Panc1 (cell line): ENCODE results near the gene TESK2. TPM values are rescaled to one million over a fixed set of nuclear protein-coding genes. Genes with fewer than 3 reads are reported as not detected.

ENCODE experiments used
- ATAC-seq: fragments of 200-7000 bp; cut with Tn5 transposase; 2 replicates; pipeline ENCODE4 v1.9.1; 2020; ENCODE audit warnings: mild to moderate bottlenecking, moderate library complexity
- BruUV-seq: library from RNA; stranded (reverse); fragments of 400-500 nt; replicated peaks from 2 replicates; lab custom pipeline; 2021; lab: Mats Ljungman, UMichigan
- CTCF ChIA-PET: fragments of 300-600 bp; sonication (Branson Sonifier 250); formaldehyde crosslinking; loops from one replicate; lab custom pipeline; 2022; ENCODE audit warnings: antibody characterized with exemption; lab: Charles Lee
- POLR2A ChIA-PET: fragments of 300-600 bp; sonication (Branson Sonifier 250); formaldehyde crosslinking; loops from one replicate; lab custom pipeline; 2022; ENCODE audit warnings: antibody characterized with exemption; lab: Charles Lee
- DNase-seq: peaks from one replicate; pipeline ENCODE4 v3.0.0-alpha.2; 2010; ENCODE audit warnings: low read depth, low spot score
- H3K27ac ChIP-seq: 2 replicates; pipeline ENCODE4 v1.5.1; 2011; ENCODE audit warnings: mild to moderate bottlenecking, low read length, inconsistent platforms
- H3K27me3 ChIP-seq: fragments of 200-500 bp; sonication (Bioruptor generic); 2 replicates; pipeline ENCODE4 v1.6.0; 2014; ENCODE audit warnings: low read length, inconsistent platforms; ENCODE audit not compliant: control insufficient read depth, insufficient read depth
- H3K36me3 ChIP-seq: fragments of 200-500 bp; sonication (Bioruptor generic); 2 replicates; pipeline ENCODE4 v1.5.1; 2014; ENCODE audit warnings: inconsistent platforms, mild to moderate bottlenecking, low read length, moderate library complexity; ENCODE audit not compliant: control insufficient read depth, insufficient read depth
- H3K4me1 ChIP-seq: 2 replicates; pipeline ENCODE4 v1.5.1; 2011; ENCODE audit warnings: inconsistent platforms, mild to moderate bottlenecking, low read length, moderate library complexity; ENCODE audit not compliant: control insufficient read depth, insufficient read depth
- H3K4me3 ChIP-seq, 2 experiments: 2 replicates each; pipeline ENCODE4 v1.5.1; 2011 to 2012; ENCODE audit warnings: low read depth in 2 of 2, low read length in 2 of 2, mild to moderate bottlenecking in 2 of 2, inconsistent platforms in 1 of 2, moderate library complexity in 1 of 2
- H3K9me3 ChIP-seq: fragments of 200-500 bp; sonication (Bioruptor generic); 2 replicates; pipeline ENCODE4 v1.5.1; 2014; ENCODE audit warnings: low read depth, mild to moderate bottlenecking, inconsistent platforms, low read length, moderate library complexity; ENCODE audit not compliant: control insufficient read depth, insufficient read depth
- CTCF ChIP-seq: fragments of 450-650 bp; IDR thresholded peaks from 2 replicates; pipeline ENCODE4 v1.5.1; 2017; ENCODE audit warnings: mild to moderate bottlenecking
- POLR2AphosphoS5 ChIP-seq: IDR thresholded peaks from 2 replicates; pipeline ENCODE4 v1.6.1; 2012; ENCODE audit warnings: mild to moderate bottlenecking, low read depth, low read length, moderate library complexity
- REST ChIP-seq, 2 experiments: IDR thresholded peaks; 2 replicates each; pipeline ENCODE4 v1.6.1; 2011 to 2012; ENCODE audit warnings: low read depth in 2 of 2, control low read depth in 1 of 2, low read length in 1 of 2, mild to moderate bottlenecking in 1 of 2, moderate library complexity in 1 of 2; ENCODE audit not compliant: insufficient read depth in 1 of 2
- SIN3A ChIP-seq: IDR thresholded peaks from 2 replicates; pipeline ENCODE4 v1.6.1; 2012; ENCODE audit warnings: low read depth, mild to moderate bottlenecking, low read length, moderate library complexity, borderline replicate concordance; ENCODE audit not compliant: insufficient read depth
- TCF7L2 ChIP-seq: IDR thresholded peaks from 2 replicates; pipeline ENCODE4 v1.6.1; 2011; ENCODE audit warnings: mild to moderate bottlenecking, low read depth, low read length, inconsistent platforms
- in situ Hi-C: cut with HindIII; loops from 2 replicates; pipeline ENCODE4 v1.10.0; 2016; ENCODE audit warnings: low sequenced_read_pairs, low pct_unique_long_range_greater_than_20kb
- intact Hi-C: fragments of 100-400 bp; cut with micrococcal nuclease; formaldehyde crosslinking; loops from one replicate; pipeline ENCODE4 v1.10.0; 2022; ENCODE audit not compliant: unreplicated experiment
- total RNA-seq: library from RNA; stranded (reverse); gene quantifications from one replicate; pipeline ENCODE4 v1.2.1, GENCODE V29; 2021; ENCODE audit not compliant: unreplicated experiment

Gene TESK2
- total RNA-seq, 1 experiment from 2014 or later = 3.3 TPM

- POLR2A ChIA-PET = no interaction called here
- Histone ChIP-seq H3K27ac (no peak overlapping the region), H3K27me3 (no peaks in the 10 kb centered on the region), H3K9me3 (no peaks in the 10 kb centered on the region), H3K4me1 (no peaks in the 10 kb centered on the region), H3K36me3 (no peaks in the 10 kb centered on the region), H3K4me3 (no peak overlapping the region)
- CTCF ChIA-PET = no interaction called here
- TF ChIP-seq TCF7L2 (no peak), SIN3A (no peak), POLR2AphosphoS5 (no peak), CTCF (no peak), REST (IDR thresholded peaks at IDR 0.05; ENCODE audit: insufficient read depth in 1 of 2, low read depth in 2 of 2, low read length in 1 of 2) (no peak)
- in situ Hi-C loops (no loop called here), intact Hi-C loops (loop anchor here (10.0 kb wide), 1 partner anchor 50 kb away; no protein-coding TSS in a partner anchor)
- no peak for DNase-seq
- no TSS peak for BruUV-seq
- ATAC-seq = no peak
These were observed 35.8 kb downstream of the TESK2 start for GRCh38 chr1:45455162-45455561.

GRCh38 chr1:45454464-45454863 lies 36.5 kb downstream of the TESK2 start:
- Histone ChIP-seq H3K4me3 (no peak overlapping the region), H3K27me3 (no peaks in the 10 kb centered on the region), H3K4me1 (no peaks in the 10 kb centered on the region), H3K27ac (no peak overlapping the region), H3K9me3 (no peaks in the 10 kb centered on the region), H3K36me3 (no peaks in the 10 kb centered on the region)
- ChIA-PET POLR2A (no interaction called here), CTCF (no interaction called here)
- intact Hi-C loops (loop anchor here (10.0 kb wide), 1 partner anchor 50 kb away; no protein-coding TSS in a partner anchor), in situ Hi-C loops (no loop called here)
- no TSS peak for BruUV-seq
- DNase-seq (no peak), ATAC-seq (no peak)
- TF ChIP-seq TCF7L2 (no peak), POLR2AphosphoS5 (no peak), REST (IDR thresholded peaks at IDR 0.05; ENCODE audit: insufficient read depth in 1 of 2, low read depth in 2 of 2, low read length in 1 of 2) (no peak), CTCF (no peak)
